Keratinocyte (primary cell): ENCODE measurements around the gene NTHL1. TPM values are rescaled to one million over a fixed set of nuclear protein-coding genes. Genes with fewer than 3 reads are reported as not detected.

ENCODE experiments used
- DNase-seq: peaks from one replicate; pipeline ENCODE4 v3.0.0-alpha.2; 2011; ENCODE audit warnings: low read depth, missing footprints, low spot score
- FAIRE-seq: peaks from 2 replicates; lab custom pipeline; 2011; peaks lifted over from hg19 to GRCh38; lab: Jason Lieb, UNC
- H2AFZ ChIP-seq: 2 replicates; pipeline ENCODE4 v1.6.0; 2012; ENCODE audit warnings: low read length, control low read depth, inconsistent platforms; ENCODE audit not compliant: control insufficient read depth
- H3K27ac ChIP-seq: 2 replicates; pipeline ENCODE4 v1.5.1; 2011; ENCODE audit warnings: low read length; ENCODE audit not compliant: control insufficient read depth, insufficient read depth
- H3K27me3 ChIP-seq: 3 replicates; pipeline ENCODE4 v1.6.0; 2011; ENCODE audit warnings: low read length; ENCODE audit not compliant: control insufficient read depth, insufficient read depth; ENCODE audit errors: extremely low read depth
- H3K36me3 ChIP-seq, 2 experiments: 2 replicates in 1 of 2; 3 replicates in 1 of 2; pipeline ENCODE4 v1.5.1; 2011; ENCODE audit warnings: low read length in 2 of 2, mild to moderate bottlenecking in 1 of 2; ENCODE audit not compliant: control insufficient read depth in 2 of 2, insufficient read depth in 2 of 2; ENCODE audit errors: extremely low read depth in 1 of 2
- H3K4me1 ChIP-seq: 3 replicates; pipeline ENCODE4 v1.5.1; 2011; ENCODE audit warnings: low read length; ENCODE audit not compliant: control insufficient read depth, insufficient read depth; ENCODE audit errors: extremely low read depth
- H3K4me2 ChIP-seq: 3 replicates; pipeline ENCODE4 v1.6.0; 2011; ENCODE audit warnings: low read depth, low read length; ENCODE audit not compliant: control insufficient read depth, insufficient read depth; ENCODE audit errors: extremely low read depth
- H3K4me3 ChIP-seq, 3 experiments: fragments of 200-600 bp in 1 of 3; sonication (generic) in 1 of 3; 2 replicates in 2 of 3; 3 replicates in 1 of 3; pipeline ENCODE4 v1.5.1; 2011 to 2016; ENCODE audit warnings: low read length in 3 of 3, mild to moderate bottlenecking in 3 of 3, control low read depth in 2 of 3, inconsistent platforms in 1 of 3, low read depth in 1 of 3, mixed read lengths in 1 of 3, mixed run types in 1 of 3, moderate library complexity in 1 of 3; ENCODE audit not compliant: control insufficient read depth in 2 of 3, insufficient read depth in 2 of 3; ENCODE audit errors: extremely low read depth in 1 of 3
- H3K79me2 ChIP-seq: 2 replicates; pipeline ENCODE4 v1.6.0; 2012; ENCODE audit warnings: low read length; ENCODE audit not compliant: control insufficient read depth, insufficient read depth
- H3K9ac ChIP-seq: 3 replicates; pipeline ENCODE4 v1.6.0; 2011; ENCODE audit warnings: low read length; ENCODE audit not compliant: control insufficient read depth, insufficient read depth; ENCODE audit errors: extremely low read depth
- H3K9me1 ChIP-seq: 3 replicates; pipeline ENCODE4 v1.6.0; 2011; ENCODE audit warnings: low read length; ENCODE audit not compliant: control insufficient read depth, insufficient read depth; ENCODE audit errors: extremely low read depth
- H3K9me3 ChIP-seq: 2 replicates; pipeline ENCODE4 v1.5.1; 2012; ENCODE audit warnings: low read depth, low read length; ENCODE audit not compliant: control insufficient read depth
- H4K20me1 ChIP-seq: 3 replicates; pipeline ENCODE4 v1.6.0; 2011; ENCODE audit warnings: low read length; ENCODE audit not compliant: control insufficient read depth, insufficient read depth; ENCODE audit errors: extremely low read depth
- CTCF ChIP-seq, 3 experiments: IDR thresholded peaks in 1 of 3; conservative IDR thresholded peaks in 1 of 3; optimal IDR thresholded peaks in 1 of 3; 2 replicates in 2 of 3; 3 replicates in 1 of 3; pipeline versions ENCODE3 to v1.5.1; 2011; ENCODE audit warnings: low read length in 3 of 3, mild to moderate bottlenecking in 3 of 3, moderate library complexity in 2 of 3, control low read depth in 1 of 3, inconsistent platforms in 1 of 3; ENCODE audit not compliant: insufficient read depth in 2 of 3; ENCODE audit errors: extremely low read depth in 1 of 3
- EZH2 ChIP-seq: IDR thresholded peaks from one replicate; pipeline ENCODE4 v1.6.1; 2012; ENCODE audit warnings: inconsistent platforms, mild to moderate bottlenecking, low read length, moderate library complexity
- dilution Hi-C: fragments of 300-500 bp; cut with MboI; formaldehyde crosslinking; loops from one replicate; pipeline ENCODE4 v1.7.0; 2020; ENCODE audit warnings: low sequenced_read_pairs; ENCODE audit not compliant: extremely low pct_ligation_motif_present
- polyA plus RNA-seq, 5 experiments: library from polyadenylated mRNA; depleted of rRNA in 3 of 5; stranded (reverse) in 3 of 5; stranded (forward) in 1 of 5; unstranded in 1 of 5; fragments of >200 nt; gene quantifications; 1 replicate in 1 of 5; 2 replicates in 3 of 5; 3 replicates in 1 of 5; pipeline versions ENCODE4 v1.2.1 to v1.2.3, GENCODE V29; 2011 to 2012; ENCODE audit warnings: missing spikeins in 2 of 5, low read depth in 1 of 5, low replicate concordance in 1 of 5

Gene NTHL1
- polyA plus RNA-seq, 1 donor (not counting 4 experiments of a cell fraction or from before 2014, with no cell fraction given), result 8.5 TPM

- H3K36me3 ChIP-seq, result peaks cover 42 to 52% of the 10 kb centered on the region in 2 experiments
- no peak overlapping the region for H3K27ac ChIP-seq
- no peak overlapping the region for H3K4me2 ChIP-seq
- H3K4me3 ChIP-seq, result no peak overlapping the region
- no peaks in the 10 kb centered on the region for H3K27me3 ChIP-seq
- dilution Hi-C loops, result no loop called here
- H3K9ac ChIP-seq, result no peak overlapping the region
- DNase-seq, result no peak
- H2AFZ ChIP-seq, result no peak overlapping the region
- no peaks in the 10 kb centered on the region for H3K9me1 ChIP-seq
- H3K9me3 ChIP-seq, result no peaks in the 10 kb centered on the region
- TF ChIP-seq CTCF (optimal IDR thresholded peaks at IDR 0.05 in 1 of 3, IDR thresholded peaks at IDR 0.05 in 1 of 3, conservative IDR thresholded peaks at IDR 0.05 in 1 of 3; ENCODE audit: extremely low read depth in 1 of 3, insufficient read depth in 2 of 3, low read length in 3 of 3), result no peak
- no peak for TF ChIP-seq EZH2
- H3K79me2 ChIP-seq, result peaks cover 26% of the 10 kb centered on the region
- H4K20me1 ChIP-seq, result peaks cover 25% of the 10 kb centered on the region
- no peak for FAIRE-seq
- H3K4me1 ChIP-seq, result peaks cover under 1% of the 10 kb centered on the region
Observed at GRCh38 chr16:1998852-1999801, 48.5 kb downstream of the NTHL1 start.

GRCh38 chr16:1998360-1998835 is 49.2 kb downstream of the NTHL1 start:
- no peak for FAIRE-seq
- dilution Hi-C loops, result no loop called here
- Histone ChIP-seq H3K4me1 (peaks cover 4% of the 10 kb centered on the region), H3K4me3 (no peak overlapping the region), H3K36me3 (peaks cover 42 to 47% of the 10 kb centered on the region in 2 experiments), H3K27ac (no peak overlapping the region), H3K79me2 (peaks cover 19% of the 10 kb centered on the region), H4K20me1 (peaks cover 17% of the 10 kb centered on the region), H3K9me3 (no peaks in the 10 kb centered on the region), H3K9ac (no peak overlapping the region), H2AFZ (no peak overlapping the region), H3K9me1 (no peaks in the 10 kb centered on the region), H3K4me2 (no peak overlapping the region), H3K27me3 (no peaks in the 10 kb centered on the region)
- DNase-seq, result no peak
- TF ChIP-seq EZH2 (no peak), CTCF (optimal IDR thresholded peaks at IDR 0.05 in 1 of 3, IDR thresholded peaks at IDR 0.05 in 1 of 3, conservative IDR thresholded peaks at IDR 0.05 in 1 of 3; ENCODE audit: extremely low read depth in 1 of 3, insufficient read depth in 2 of 3, low read length in 3 of 3) (no peak)
